Activated CD8-positive, alpha-beta memory T cell treated with anti-CD3 and anti-CD28 coated beads, Interleukin-2, amount 50 U/mL, for 24 hours (primary cell): ENCODE data around the gene EMC8.

ENCODE experiments used
- DNase-seq: peaks from one replicate; pipeline ENCODE4 v3.0.0-alpha.2; 2020; ENCODE audit errors: extremely low read depth

The EMC8 gene

GRCh38 chr16:85784813-85785212 is 14.5 kb downstream of the EMC8 start:
- DNase-seq = no peak

DNA sequence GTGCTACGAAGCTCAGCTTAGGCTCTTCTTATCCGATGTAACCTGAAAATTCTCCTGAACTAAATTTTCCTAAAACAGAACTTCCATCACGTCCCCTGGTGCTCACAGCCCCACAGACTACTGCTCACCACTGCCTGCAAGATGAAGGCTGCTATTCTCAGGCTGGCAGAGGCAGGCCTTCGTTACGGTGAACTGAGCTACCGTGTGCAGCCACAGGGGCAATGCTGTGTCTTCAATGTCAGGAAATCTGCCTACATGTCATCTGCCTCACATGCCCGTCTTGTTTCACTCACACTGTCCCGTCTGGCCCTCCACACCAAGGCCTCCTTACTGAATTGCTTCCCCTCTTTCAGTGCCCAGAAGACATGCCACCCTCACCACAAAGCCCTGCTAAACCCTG is 15.9 kb downstream of the EMC8 start:
- DNase-seq = no peak

DNA sequence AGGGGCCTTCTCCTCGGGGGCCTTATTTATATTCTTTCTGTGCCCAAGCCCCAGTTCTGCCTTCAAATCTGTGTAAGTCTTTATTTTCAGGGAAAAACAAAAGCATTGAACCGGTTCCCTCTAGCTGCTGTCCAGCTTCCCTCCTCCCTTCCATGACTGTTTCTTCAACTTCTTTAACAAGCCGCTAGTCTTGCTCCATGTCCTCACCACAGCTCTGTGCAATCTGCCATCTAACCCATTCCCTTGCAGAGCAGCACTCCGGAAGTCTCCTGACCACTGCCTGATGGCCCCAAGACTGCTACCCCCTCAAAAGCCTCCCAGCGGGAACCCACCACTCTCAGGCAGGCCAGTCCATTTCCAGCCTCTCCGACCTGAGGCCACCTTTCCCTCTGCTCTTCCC is 16.9 kb downstream of the EMC8 start:
- DNase-seq = no peak

DNA sequence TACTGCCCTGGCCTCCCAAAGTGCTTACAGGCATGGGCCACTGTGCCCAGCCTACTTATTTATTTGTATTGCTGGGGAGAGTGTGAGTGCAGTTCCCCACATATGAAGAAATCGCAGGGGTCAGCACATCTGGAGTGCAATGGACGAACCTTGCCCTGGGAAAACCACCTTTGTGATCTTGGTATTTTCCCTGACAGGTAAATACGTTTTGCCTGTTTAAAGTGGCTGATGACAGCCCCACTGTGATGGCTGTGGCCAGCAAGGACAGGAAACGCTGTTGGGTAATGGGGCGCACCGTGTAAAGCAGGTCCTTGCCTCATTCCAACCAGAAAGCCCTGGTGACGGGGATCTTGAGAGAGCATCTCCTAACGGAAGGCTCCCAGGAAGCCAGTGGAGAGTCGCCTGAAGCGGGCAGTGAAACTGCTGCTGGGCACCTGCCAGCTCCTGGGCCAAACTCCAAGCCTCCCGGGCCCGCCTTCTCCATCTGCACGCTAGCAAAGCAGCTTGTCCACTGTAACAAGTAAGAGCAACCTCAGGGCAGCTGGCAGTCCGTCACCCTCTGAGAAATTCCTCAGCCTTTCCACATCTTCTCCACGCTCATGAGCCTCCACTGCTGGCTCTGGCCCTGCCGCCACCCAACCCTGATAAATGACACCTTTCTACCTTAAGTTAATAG is 17.5 kb downstream of the EMC8 start:
- DNase-seq = no peak

- no peak for DNase-seq
Observed at GRCh38 chr16:85781156-85781555, 18.2 kb downstream of the EMC8 start.

- DNase-seq = no peak
Observed at GRCh38 chr16:85780281-85780680, 19.1 kb downstream of the EMC8 start.

DNA sequence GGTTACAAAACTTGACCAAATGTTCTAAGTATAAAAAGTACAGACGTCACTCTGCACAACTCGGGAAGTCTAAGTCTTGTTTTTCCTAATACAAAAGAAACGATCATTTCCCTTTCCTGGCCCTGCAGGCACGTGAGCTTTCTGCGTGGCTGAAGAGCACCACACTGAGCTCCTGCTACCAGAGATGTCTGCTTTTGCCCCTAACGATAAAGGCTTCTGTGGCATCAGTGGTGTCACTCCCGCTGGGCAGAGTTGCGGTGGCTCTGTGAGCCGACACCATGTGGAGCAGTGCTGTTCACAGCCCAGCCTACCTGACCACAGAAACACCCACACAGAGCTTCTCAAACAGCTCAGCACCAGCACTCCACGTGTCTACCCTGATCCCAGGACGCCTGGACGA is 20.5 kb downstream of the EMC8 start:
- no peak for DNase-seq

- no peak for DNase-seq
Observed at GRCh38 chr16:85777583-85778310, 21.6 kb downstream of the EMC8 start.

GRCh38 chr16:85774811-85775210 is 24.5 kb downstream of the EMC8 start:
- no peak for DNase-seq

DNA sequence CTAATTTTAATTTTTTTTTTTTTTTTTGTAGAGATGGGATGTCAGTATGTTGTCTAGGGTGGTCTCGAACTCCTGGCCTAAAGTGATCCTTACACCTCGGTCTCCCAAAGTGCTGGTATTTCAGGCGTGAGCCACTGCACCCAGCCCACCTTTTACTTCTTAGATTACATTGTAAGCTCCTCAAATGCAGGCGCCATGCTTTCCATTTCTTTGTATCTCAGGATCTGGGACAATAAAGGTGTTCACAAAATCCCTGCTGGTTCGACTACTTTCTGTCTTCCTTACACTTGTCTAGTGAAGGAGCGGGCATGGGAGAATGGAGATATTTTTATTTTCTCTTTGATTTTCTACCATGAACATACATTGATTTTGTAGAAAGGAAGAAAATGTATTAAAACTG is 25.2 kb downstream of the EMC8 start:
- no peak for DNase-seq

DNA sequence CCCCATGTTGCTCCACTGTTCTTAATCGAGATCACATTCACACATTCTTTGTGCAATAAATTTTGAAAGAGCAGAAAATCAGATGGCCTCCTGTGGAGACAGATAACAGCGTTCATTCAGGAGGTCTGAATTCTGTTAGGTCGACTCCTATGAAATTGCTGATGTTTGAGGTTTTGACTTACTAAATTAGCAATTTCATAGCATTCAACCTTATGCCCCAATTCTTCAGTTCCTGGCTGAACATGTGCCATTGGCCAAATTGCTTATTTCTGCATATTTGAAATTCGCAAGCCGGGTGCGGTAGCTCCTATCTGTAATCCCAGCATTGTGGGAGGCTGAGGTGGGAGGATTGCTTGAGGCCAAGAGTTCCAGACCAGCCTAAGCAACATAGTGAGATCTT is 26.3 kb downstream of the EMC8 start:
- no peak for DNase-seq

GRCh38 chr16:85770741-85771140 is 28.6 kb downstream of the EMC8 start:
- no peak for DNase-seq

DNA sequence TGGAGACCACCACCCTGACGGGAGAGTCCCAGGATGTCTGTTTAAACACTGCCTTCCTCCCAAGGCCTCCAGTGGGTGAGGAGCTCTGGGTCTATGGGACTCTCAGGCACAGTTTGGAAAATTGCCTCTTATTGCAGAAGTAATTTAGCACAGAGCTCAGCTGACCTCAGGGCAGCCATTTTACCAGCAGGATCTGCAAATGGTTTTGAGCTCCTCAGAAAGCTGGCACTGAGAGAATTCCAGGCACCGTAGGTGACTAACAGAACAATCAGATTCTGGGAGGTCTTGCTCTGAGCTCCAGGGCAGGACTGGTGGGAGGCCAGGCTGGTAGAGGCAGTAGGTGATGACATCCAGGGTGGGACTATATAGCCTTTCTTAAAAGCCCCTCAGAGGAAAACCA is 31.1 kb downstream of the EMC8 start:
- no peak for DNase-seq

DNA sequence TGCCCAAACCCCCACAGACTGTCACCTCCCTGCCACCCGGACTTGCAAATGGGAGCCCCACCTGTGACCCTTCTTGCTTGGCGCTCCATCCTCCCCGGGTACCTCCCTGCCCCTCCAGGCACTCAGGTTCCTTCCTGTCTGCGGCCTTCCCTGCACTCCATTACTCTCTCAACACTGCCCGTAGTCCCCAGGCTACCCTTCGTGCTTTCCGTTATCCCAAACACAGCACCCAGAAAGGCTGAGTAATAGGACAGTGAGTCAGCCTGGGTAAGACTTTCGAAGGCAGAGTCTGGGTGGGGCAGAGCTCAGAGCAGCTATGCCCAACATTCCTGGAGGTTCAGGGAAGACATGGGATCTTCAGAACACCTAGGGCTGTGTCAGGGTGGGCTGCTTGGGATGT is 31.8 kb downstream of the EMC8 start:
- no peak for DNase-seq

GRCh38 chr16:85765767-85766166 is 33.6 kb downstream of the EMC8 start:
- DNase-seq = no peak

DNA sequence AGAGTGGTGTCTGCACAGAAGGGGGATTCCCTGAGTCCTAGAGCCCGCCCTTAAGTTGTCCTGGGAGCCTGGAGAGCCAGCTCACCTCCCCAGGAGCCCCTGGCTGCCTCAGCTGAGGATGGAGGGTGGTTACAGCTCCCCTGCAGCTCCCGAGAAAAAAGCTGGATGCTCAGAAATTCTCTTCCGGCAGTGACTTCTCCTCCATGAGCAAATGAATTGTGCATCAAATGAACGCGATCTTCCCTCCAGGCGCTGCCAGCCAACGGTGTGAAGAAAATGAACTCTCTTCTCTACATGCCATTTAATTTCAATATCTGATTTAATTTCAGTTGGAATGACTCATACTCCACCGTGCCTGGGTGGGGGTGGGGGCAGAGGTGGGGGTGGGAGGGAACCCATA is 34.1 kb downstream of the EMC8 start:
- no peak for DNase-seq

DNA sequence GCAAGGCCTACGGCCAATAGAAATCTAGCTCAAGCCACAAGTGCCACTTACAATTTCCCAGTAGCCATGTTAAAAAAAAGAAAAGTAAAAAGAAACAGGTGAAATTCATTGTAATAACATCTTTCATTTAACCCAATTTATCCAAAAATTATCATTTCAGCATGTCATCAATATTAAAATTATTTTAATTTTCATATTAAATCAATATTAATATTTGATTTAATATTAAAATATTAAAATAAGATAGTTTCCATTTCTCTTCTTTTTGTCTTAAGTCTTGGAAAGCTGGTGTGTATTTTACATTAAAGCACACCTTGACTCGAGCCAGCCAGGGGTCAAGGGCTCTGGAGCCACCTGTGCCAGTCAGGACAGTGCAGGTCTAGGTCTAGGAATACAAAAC is 35.7 kb downstream of the EMC8 start:
- DNase-seq = no peak

GRCh38 chr16:85762970-85763369 is 36.4 kb downstream of the EMC8 start:
- DNase-seq = no peak

DNA sequence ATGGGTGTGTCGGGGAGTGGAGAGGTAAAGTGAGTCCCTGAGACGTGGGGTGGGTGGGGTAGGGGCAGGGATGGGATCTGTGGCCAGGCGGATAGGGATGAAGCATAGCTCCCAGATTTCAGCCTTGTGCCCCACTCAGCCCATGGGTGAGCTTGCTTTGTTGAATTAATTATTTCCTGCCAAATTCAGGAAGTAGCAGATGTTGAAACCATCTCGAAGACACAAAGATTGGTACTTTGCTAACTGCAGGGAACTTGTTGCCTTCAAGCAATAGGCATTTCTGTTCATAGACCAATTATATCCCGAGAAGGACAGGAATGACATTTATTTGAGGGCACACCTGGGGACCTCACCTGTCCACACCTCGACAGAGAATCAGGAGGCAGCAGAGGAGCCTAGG is 37.5 kb downstream of the EMC8 start:
- no peak for DNase-seq

DNA sequence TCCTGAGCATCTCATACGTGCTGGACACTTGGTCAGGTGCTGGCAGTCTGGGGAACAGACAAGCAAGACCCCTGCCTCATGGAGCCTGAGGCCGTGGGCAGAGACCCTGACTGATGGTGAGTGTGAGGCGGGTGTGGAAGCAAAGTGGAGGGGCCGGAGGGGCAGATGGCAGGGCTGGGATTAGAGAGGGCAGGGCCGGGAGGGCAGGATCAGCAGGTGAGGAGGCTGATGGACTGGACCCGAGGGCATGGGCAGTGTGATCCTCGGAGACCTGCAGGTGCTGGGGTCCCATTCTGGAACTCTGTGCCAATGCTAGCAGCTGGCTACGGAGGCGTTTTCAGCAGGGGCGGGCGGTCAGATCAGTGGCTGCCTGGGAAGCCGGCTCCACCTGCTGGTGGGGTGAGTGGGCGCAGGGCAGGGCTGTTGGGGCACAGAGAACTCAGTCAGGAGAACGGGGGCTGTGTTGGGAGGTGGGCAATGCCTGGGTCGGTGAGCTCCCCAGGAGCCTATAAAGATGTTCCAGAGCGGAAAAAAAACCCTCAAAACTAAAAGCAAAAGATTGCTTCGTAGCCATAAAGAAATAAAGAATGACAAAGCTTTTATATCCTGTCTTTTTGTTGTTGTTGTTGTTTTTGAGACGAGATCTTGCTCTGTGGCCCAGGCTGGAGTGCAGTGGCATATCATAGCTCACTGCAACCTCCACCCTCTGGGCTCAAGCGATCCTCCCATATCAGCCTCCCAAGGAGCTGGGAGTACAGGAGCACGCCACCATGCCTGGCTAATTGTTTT is 39.5 kb downstream of the EMC8 start:
- DNase-seq = no peak

DNA sequence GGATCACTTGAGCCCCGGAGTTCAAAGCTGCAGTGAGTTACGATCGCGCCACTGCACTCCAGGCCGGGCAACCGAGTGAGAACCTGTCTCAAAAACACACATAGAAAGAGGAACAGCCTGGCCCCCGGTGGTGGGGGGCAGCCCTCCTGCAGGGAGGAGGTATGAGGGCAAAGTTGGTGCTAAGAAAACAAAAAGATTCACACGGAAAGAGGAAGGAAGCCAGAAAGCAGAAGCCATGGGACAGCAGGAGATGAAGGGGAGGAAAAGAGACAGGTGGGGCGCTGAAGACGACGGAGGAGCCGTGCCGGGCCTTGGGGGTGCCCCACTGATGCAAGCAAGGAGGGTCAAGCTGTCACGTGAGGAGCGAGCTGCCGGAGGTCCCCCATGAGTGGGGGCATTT is 40.2 kb downstream of the EMC8 start:
- no peak for DNase-seq

- no peak for DNase-seq
Observed at GRCh38 chr16:85757341-85757822, 42.0 kb downstream of the EMC8 start.
